ENCODE results near the gene RNF2. TPM values are rescaled to one million over a fixed set of nuclear protein-coding genes. Genes with fewer than 3 reads are reported as not detected.
"Not testable (repeated sequence)": the region's sequence is repeated elsewhere in the genome, so short reads cannot be mapped to it uniquely, and the experiment has no call there.

The RNF2 gene
- polyA plus RNA-seq: 1 to 10 TPM; 3.4 to 5.6 TPM

DNA sequence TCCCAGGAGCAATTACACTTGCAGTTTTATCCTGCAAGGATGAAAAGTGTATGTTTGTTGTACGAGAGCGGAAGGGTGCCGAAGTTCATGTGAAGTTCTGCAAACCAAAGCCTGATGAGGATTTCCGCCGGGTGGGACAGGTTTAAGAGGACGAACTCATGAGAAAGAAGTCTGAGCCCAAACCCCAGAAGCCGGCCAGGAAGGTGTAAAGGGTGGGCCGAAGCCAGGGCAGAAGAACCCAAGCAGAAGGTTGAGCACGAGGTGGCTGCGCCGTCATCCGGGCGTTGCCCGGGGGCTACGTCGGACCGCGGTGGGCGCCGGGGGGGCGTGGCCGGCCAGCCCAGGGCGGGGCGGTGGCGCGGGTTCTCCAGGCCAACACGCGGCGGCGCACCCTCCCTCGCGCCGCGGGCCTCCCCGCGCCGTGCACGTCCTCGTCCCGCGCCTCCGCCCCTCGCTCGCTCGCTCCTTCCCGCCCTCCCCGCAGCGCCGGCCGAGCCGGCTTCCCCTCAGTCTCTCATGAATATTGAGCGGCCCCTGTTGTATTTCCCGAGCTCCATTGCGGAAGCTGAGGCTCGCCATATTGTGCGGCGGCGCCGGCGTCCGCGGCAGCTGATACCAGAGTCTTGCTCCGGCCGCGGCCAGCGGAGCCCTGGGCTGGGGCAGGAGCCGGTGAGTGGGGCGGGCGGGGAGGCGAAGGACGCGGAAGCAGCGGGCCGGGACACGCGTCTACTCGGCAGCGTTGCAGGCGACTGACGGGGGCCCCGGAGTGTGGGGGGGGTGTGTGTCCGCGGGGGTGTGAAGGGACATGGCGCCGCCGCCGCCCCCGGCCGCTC lies at the start of gene RNF2:
Gene RNF2 (plus strand): TSS at position 578 of the 833 bp plus-strand sequence. CDS start 41,996 bp downstream, outside the sequence.
- Histone ChIP-seq H3K9me3 (ENCODE audit: control insufficient read depth in 2 of 2, insufficient read depth in 1 of 2, low read depth in 1 of 2, low read length in 1 of 2) (no peaks in the 10 kb centered on the region), H3K27ac (ENCODE audit: low read depth in 2 of 2, low read length in 1 of 2) (peak within 1 kb of the TSS; percentile 84 to 94), H3K4me1 (ENCODE audit: control insufficient read depth in 2 of 2, insufficient read depth in 2 of 2, low read length in 1 of 2) (no peaks in the 10 kb centered on the region), H3K27me3 (ENCODE audit: control insufficient read depth in 1 of 2, insufficient read depth in 2 of 2, low read length in 2 of 2) (no peaks in the 10 kb centered on the region), H3K4me3 (ENCODE audit: low read depth in 1 of 2, low read length in 2 of 2) (peak within 1 kb of the TSS; percentile 84 to 93), H3K36me3 (ENCODE audit: control insufficient read depth in 2 of 2, insufficient read depth in 2 of 2, low read length in 1 of 2) (no peaks in the 10 kb centered on the region)
- WGBS, 2 donors: 1% methylated on average over 69 to 89 of the region's 89 CpGs

DNA sequence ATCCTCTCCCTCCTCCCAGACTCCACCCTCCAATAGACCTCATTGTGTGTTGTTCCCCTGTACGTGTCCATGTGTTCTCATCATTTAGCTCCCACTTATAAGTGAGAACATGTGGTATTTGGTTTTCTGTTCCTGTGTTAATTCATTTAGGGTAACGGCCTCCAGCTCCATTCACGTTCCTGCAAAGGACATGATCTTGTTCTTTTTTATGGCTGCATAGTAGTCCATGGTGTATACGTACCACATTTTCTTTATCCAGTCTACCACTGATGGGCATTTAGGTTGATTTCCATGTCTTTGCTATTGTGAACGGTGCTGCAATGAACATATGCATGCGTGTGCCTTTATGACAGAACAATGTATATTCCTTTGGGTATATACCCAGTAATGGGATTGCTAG lies 45.4 kb upstream of the RNF2 start:
- not testable (repeated sequence) for H3K27me3 ChIP-seq (ENCODE audit: control insufficient read depth in 1 of 2, insufficient read depth in 2 of 2, low read length in 2 of 2); H3K4me1 ChIP-seq (ENCODE audit: control insufficient read depth in 2 of 2, insufficient read depth in 2 of 2, low read length in 1 of 2); H3K9me3 ChIP-seq (ENCODE audit: control insufficient read depth in 2 of 2, insufficient read depth in 1 of 2, low read depth in 1 of 2, low read length in 1 of 2); H3K27ac ChIP-seq (ENCODE audit: low read depth in 2 of 2, low read length in 1 of 2); H3K4me3 ChIP-seq (ENCODE audit: low read depth in 1 of 2, low read length in 2 of 2); H3K36me3 ChIP-seq (ENCODE audit: control insufficient read depth in 2 of 2, insufficient read depth in 2 of 2, low read length in 1 of 2)
- WGBS, 2 donors: 90 to 95% methylated on average over 6 of the region's 6 CpGs

DNA sequence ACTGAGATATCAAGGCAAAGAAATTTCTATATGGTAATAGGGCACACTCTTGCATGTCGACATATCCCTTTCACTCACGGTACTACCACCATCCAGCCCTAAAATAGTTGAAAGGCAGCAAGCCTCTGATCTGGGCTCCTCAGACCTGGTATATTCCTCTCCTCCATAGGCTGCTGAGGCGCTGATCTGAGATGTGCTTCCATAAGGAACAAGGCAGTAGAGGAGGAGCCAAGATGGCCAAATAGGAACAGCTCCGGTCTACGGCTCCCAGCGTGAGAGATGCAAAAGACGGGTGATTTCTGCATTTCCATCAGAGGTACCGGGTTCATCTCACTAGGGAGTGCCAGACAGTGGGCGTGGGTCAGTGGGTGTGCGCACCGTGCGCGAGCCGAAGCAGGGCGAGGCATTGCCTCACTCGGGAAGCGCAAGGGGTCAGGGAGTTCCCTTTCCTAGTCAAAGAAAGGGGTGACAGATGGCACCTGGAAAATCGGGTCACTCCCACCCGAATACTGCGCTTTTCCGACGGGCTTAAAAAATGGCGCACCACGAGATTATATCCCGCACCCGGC lies 44.0 kb upstream of the RNF2 start:
- H3K27me3 ChIP-seq (ENCODE audit: control insufficient read depth in 1 of 2, insufficient read depth in 2 of 2, low read length in 2 of 2); H3K4me1 ChIP-seq (ENCODE audit: control insufficient read depth in 2 of 2, insufficient read depth in 2 of 2, low read length in 1 of 2); H3K4me3 ChIP-seq (ENCODE audit: low read depth in 1 of 2, low read length in 2 of 2); H3K36me3 ChIP-seq (ENCODE audit: control insufficient read depth in 2 of 2, insufficient read depth in 2 of 2, low read length in 1 of 2); H3K27ac ChIP-seq (ENCODE audit: low read depth in 2 of 2, low read length in 1 of 2); H3K9me3 ChIP-seq (ENCODE audit: control insufficient read depth in 2 of 2, insufficient read depth in 1 of 2, low read depth in 1 of 2, low read length in 1 of 2): not testable (repeated sequence)
- 93 to 95% methylated on average over 20 to 26 of the region's 26 CpGs for WGBS, 2 donors

DNA sequence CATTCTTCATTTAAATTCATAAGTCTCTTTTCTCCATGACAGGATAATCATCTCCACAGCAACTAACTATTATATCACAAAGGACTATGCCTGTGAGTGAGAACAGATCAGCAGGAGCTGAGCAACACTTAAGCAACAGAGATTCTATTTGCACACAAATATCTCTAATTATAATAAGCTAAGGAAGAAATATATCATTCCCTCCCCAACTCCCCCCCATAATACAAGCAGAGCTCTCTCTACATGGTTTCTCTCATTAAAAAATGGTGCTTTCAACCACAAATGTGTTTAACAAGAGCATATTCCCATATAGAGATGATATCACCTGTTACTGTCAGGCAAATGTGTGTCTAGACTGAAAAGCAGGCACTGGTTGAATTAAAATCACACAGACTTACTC lies 36.5 kb upstream of the RNF2 start:
- H3K9me3 ChIP-seq (ENCODE audit: control insufficient read depth in 2 of 2, insufficient read depth in 1 of 2, low read depth in 1 of 2, low read length in 1 of 2): no peaks in the 10 kb centered on the region
- H3K4me3 ChIP-seq (ENCODE audit: low read depth in 1 of 2, low read length in 2 of 2): no peak overlapping the region
- no peaks in the 10 kb centered on the region for H3K27me3 ChIP-seq (ENCODE audit: control insufficient read depth in 1 of 2, insufficient read depth in 2 of 2, low read length in 2 of 2)
- no peak overlapping the region for H3K27ac ChIP-seq (ENCODE audit: low read depth in 2 of 2, low read length in 1 of 2)
- H3K36me3 ChIP-seq (ENCODE audit: control insufficient read depth in 2 of 2, insufficient read depth in 2 of 2, low read length in 1 of 2): no peaks in the 10 kb centered on the region
- no peaks in the 10 kb centered on the region for H3K4me1 ChIP-seq (ENCODE audit: control insufficient read depth in 2 of 2, insufficient read depth in 2 of 2, low read length in 1 of 2)

DNA sequence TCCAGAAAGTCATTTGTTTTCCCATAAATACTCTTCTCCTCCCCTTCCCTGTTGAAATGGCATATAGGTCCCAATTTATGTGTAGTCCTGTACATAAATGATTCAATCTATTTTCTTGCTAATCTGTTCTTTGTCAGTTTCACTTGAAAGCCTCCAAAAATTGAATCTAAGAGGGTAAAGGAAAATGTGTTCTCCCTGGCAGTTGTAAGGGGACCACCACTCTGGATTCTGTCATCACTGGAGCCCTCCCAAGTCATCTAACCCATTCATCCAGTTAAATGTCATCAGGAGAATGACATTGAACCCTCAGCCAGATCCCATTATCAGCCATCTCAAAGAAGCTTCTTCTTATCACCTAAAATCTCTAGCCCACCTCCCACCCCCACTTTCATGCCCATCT lies 35.0 kb upstream of the RNF2 start:
- no peaks in the 10 kb centered on the region for H3K9me3 ChIP-seq (ENCODE audit: control insufficient read depth in 2 of 2, insufficient read depth in 1 of 2, low read depth in 1 of 2, low read length in 1 of 2)
- H3K27ac ChIP-seq (ENCODE audit: low read depth in 2 of 2, low read length in 1 of 2): no peak overlapping the region
- no peaks in the 10 kb centered on the region for H3K36me3 ChIP-seq (ENCODE audit: control insufficient read depth in 2 of 2, insufficient read depth in 2 of 2, low read length in 1 of 2)
- no peak overlapping the region for H3K4me3 ChIP-seq (ENCODE audit: low read depth in 1 of 2, low read length in 2 of 2)
- no peaks in the 10 kb centered on the region for H3K27me3 ChIP-seq (ENCODE audit: control insufficient read depth in 1 of 2, insufficient read depth in 2 of 2, low read length in 2 of 2)
- H3K4me1 ChIP-seq (ENCODE audit: control insufficient read depth in 2 of 2, insufficient read depth in 2 of 2, low read length in 1 of 2): no peaks in the 10 kb centered on the region

DNA sequence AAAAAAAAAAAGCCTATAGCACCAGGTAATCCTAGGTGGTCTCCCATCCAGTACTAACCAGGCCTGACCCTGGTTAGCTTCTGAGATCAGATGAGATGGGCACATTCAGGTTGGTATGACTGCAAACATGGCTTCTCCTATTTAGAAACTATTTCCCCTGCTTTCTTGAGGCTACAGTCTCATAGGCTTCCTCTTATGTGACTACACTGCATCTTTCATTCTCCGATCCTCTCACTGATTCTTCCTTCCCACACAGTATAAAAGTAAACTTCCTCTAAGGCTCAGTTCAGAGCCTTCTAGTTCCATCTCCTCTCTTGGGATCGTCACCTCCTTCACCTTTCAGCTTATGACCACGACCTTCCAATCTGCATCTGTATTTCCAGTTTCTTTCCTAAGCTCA lies 30.4 kb upstream of the RNF2 start:
- H3K27me3 ChIP-seq (ENCODE audit: control insufficient read depth in 1 of 2, insufficient read depth in 2 of 2, low read length in 2 of 2): no peaks in the 10 kb centered on the region
- no peak overlapping the region for H3K27ac ChIP-seq (ENCODE audit: low read depth in 2 of 2, low read length in 1 of 2)
- H3K4me1 ChIP-seq (ENCODE audit: control insufficient read depth in 2 of 2, insufficient read depth in 2 of 2, low read length in 1 of 2): peaks cover 0 to 2% of the 10 kb centered on the region in 2 donors
- 79 to 83% methylated on average over 3 of the region's 3 CpGs for WGBS, 2 donors
- no peak overlapping the region for H3K4me3 ChIP-seq (ENCODE audit: low read depth in 1 of 2, low read length in 2 of 2)
- H3K36me3 ChIP-seq (ENCODE audit: control insufficient read depth in 2 of 2, insufficient read depth in 2 of 2, low read length in 1 of 2): no peaks in the 10 kb centered on the region
- H3K9me3 ChIP-seq (ENCODE audit: control insufficient read depth in 2 of 2, insufficient read depth in 1 of 2, low read depth in 1 of 2, low read length in 1 of 2): no peaks in the 10 kb centered on the region

DNA sequence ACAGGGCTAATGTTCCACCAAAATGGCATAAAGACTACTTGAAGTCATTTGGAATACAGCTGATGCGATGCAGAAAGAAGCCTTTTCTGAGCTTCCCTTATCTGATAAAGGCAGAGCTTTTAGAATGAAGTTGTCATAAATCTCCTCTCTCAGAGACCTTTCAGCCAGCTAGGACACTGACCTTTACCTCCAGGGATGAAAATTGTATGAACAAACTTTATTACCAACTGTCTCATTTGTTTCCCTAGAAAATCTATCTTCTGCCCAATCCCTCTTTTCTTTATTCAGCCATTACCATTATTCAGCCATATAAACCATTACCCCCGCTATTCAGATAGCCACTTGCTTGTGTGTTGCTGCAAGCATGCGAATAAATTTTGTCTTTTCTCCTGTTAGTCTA lies 29.7 kb upstream of the RNF2 start:
- Histone ChIP-seq H3K4me3 (ENCODE audit: low read depth in 1 of 2, low read length in 2 of 2) (no peak overlapping the region), H3K27me3 (ENCODE audit: control insufficient read depth in 1 of 2, insufficient read depth in 2 of 2, low read length in 2 of 2) (no peaks in the 10 kb centered on the region), H3K4me1 (ENCODE audit: control insufficient read depth in 2 of 2, insufficient read depth in 2 of 2, low read length in 1 of 2) (peaks cover 0 to 2% of the 10 kb centered on the region in 2 donors), H3K36me3 (ENCODE audit: control insufficient read depth in 2 of 2, insufficient read depth in 2 of 2, low read length in 1 of 2) (no peaks in the 10 kb centered on the region), H3K27ac (ENCODE audit: low read depth in 2 of 2, low read length in 1 of 2) (no peak overlapping the region), H3K9me3 (ENCODE audit: control insufficient read depth in 2 of 2, insufficient read depth in 1 of 2, low read depth in 1 of 2, low read length in 1 of 2) (no peaks in the 10 kb centered on the region)
- 92 to 97% methylated on average over 3 of the region's 3 CpGs for WGBS, 2 donors

DNA sequence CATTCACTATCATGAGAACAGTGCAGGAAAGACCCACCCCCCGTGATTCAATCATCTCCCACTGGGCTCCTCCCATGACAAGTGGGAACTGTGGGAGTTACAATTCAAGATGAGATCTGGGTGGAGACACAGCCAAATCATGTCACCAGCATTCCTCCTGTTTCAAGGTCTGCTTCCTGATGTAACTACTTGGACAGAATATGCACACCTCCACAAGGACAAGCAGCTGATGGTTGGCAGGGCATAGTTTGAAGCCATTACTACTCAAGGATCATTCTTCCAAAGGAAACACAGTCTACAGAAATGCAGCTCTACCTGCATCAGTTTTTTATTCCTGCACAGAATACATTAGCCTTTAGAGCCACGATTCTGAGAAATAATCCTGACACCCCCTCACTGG lies 28.5 kb upstream of the RNF2 start:
- H3K4me1 ChIP-seq (ENCODE audit: control insufficient read depth in 2 of 2, insufficient read depth in 2 of 2, low read length in 1 of 2): peaks cover 0 to 2% of the 10 kb centered on the region in 2 donors
- no peaks in the 10 kb centered on the region for H3K27me3 ChIP-seq (ENCODE audit: control insufficient read depth in 1 of 2, insufficient read depth in 2 of 2, low read length in 2 of 2)
- no peaks in the 10 kb centered on the region for H3K9me3 ChIP-seq (ENCODE audit: control insufficient read depth in 2 of 2, insufficient read depth in 1 of 2, low read depth in 1 of 2, low read length in 1 of 2)
- no peak overlapping the region for H3K4me3 ChIP-seq (ENCODE audit: low read depth in 1 of 2, low read length in 2 of 2)
- no peaks in the 10 kb centered on the region for H3K36me3 ChIP-seq (ENCODE audit: control insufficient read depth in 2 of 2, insufficient read depth in 2 of 2, low read length in 1 of 2)
- 72 to 76% methylated on average over 2 of the region's 2 CpGs for WGBS, 2 donors
- no peak overlapping the region for H3K27ac ChIP-seq (ENCODE audit: low read depth in 2 of 2, low read length in 1 of 2)

DNA sequence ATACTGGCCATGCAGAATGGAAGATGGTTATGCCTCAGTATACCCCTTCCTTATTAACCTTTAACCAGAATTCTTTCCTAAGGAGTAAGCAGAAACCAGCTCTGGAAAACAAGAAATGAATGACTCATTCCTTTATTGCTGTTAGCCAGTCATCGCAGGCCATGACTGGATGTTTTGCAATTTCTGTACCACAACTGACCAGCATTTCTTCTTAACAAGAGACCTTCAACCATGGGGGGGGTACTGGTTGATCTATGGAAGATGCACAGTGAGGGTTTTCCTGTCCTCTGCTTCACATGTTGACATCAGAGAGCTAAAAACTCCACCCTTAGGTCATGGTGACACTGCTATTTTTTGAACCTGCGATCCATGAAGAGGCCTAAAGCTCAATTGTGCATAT lies 28.0 kb upstream of the RNF2 start:
- Histone ChIP-seq H3K36me3 (ENCODE audit: control insufficient read depth in 2 of 2, insufficient read depth in 2 of 2, low read length in 1 of 2) (no peaks in the 10 kb centered on the region), H3K27me3 (ENCODE audit: control insufficient read depth in 1 of 2, insufficient read depth in 2 of 2, low read length in 2 of 2) (no peaks in the 10 kb centered on the region), H3K9me3 (ENCODE audit: control insufficient read depth in 2 of 2, insufficient read depth in 1 of 2, low read depth in 1 of 2, low read length in 1 of 2) (no peaks in the 10 kb centered on the region), H3K27ac (ENCODE audit: low read depth in 2 of 2, low read length in 1 of 2) (no peak overlapping the region), H3K4me3 (ENCODE audit: low read depth in 1 of 2, low read length in 2 of 2) (no peak overlapping the region), H3K4me1 (ENCODE audit: control insufficient read depth in 2 of 2, insufficient read depth in 2 of 2, low read length in 1 of 2) (peaks cover 0 to 2% of the 10 kb centered on the region in 2 donors)
- 67 to 77% methylated on average over 2 of the region's 2 CpGs for WGBS, 2 donors

DNA sequence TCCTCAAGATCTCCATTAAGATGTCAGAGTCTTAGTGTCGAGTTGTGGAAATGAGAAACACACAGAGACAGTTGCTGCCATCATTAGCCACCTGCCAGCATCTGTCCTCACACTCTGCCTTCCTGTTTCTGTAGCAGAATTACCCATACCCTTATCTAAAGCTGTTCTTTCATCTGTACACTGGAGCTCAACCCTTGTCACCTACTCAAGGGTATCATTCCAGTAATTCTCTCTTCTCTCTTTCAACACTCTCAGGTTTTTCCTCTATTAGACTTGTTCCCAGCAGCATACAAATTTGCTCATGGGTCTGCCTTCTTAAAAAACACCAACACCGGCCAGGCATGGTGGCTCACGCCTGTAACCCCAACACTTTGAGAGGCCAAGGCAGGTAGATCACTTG lies 27.4 kb upstream of the RNF2 start:
- H3K27me3 ChIP-seq (ENCODE audit: control insufficient read depth in 1 of 2, insufficient read depth in 2 of 2, low read length in 2 of 2): no peaks in the 10 kb centered on the region
- no peaks in the 10 kb centered on the region for H3K9me3 ChIP-seq (ENCODE audit: control insufficient read depth in 2 of 2, insufficient read depth in 1 of 2, low read depth in 1 of 2, low read length in 1 of 2)
- H3K4me1 ChIP-seq (ENCODE audit: control insufficient read depth in 2 of 2, insufficient read depth in 2 of 2, low read length in 1 of 2): peaks cover 0 to 2% of the 10 kb centered on the region in 2 donors
- H3K36me3 ChIP-seq (ENCODE audit: control insufficient read depth in 2 of 2, insufficient read depth in 2 of 2, low read length in 1 of 2): no peaks in the 10 kb centered on the region
- WGBS, 2 donors: 88 to 93% methylated on average over 3 of the region's 3 CpGs
- no peak overlapping the region for H3K27ac ChIP-seq (ENCODE audit: low read depth in 2 of 2, low read length in 1 of 2)
- no peak overlapping the region for H3K4me3 ChIP-seq (ENCODE audit: low read depth in 1 of 2, low read length in 2 of 2)
